K562 (cell line): ENCODE measurements around the gene RANBP3. TPM values are rescaled to one million over a fixed set of nuclear protein-coding genes. Genes with fewer than 3 reads are reported as not detected.

Experiments
- ADNP ChIP-seq: fragments of 200-800 bp; sonication (Bioruptor generic); IDR thresholded peaks from 2 replicates; pipeline ENCODE4 v1.6.1; 2016; ENCODE audit warnings: missing genetic modification characterization, missing compliant biosample characterization
- ATF7 ChIP-seq: fragments of 450-650 bp; IDR thresholded peaks from 2 replicates; pipeline ENCODE4 v1.7.1; 2014; ENCODE audit warnings: mild to moderate bottlenecking, moderate library complexity
- C11orf30 ChIP-seq: fragments of 450-650 bp; IDR thresholded peaks from 2 replicates; pipeline ENCODE4 v1.6.1; 2016; ENCODE audit warnings: low read depth, mild to moderate bottlenecking
- CHD4 ChIP-seq: fragments of 200-600 bp; sonication (generic); IDR thresholded peaks from 3 replicates; pipeline ENCODE4 v1.6.1; 2012; ENCODE audit warnings: low read depth, mild to moderate bottlenecking, mixed read lengths, low read length, inconsistent platforms; ENCODE audit not compliant: insufficient read depth, insufficient replicate concordance, poor library complexity, severe bottlenecking
- HEY1 ChIP-seq: fragments of 250-450 bp; sonication (Bioruptor Pico); IDR thresholded peaks from 2 replicates; pipeline ENCODE4 v1.5.0; 2020; ENCODE audit warnings: mild to moderate bottlenecking, moderate library complexity, borderline replicate concordance
- MAFK ChIP-seq: IDR thresholded peaks from 2 replicates; pipeline ENCODE4 v1.6.1; 2011; ENCODE audit warnings: low read length, improper control_type of control experiment
- NFYB ChIP-seq: IDR thresholded peaks from 2 replicates; pipeline ENCODE4 v1.6.1; 2011; ENCODE audit warnings: mild to moderate bottlenecking, moderate library complexity; ENCODE audit not compliant: insufficient read length; ENCODE audit errors: extremely low read depth
- POLR2A ChIP-seq: fragments of 450-650 bp; conservative IDR thresholded peaks from 2 replicates; pipeline ENCODE4 v1.6.1; 2016
- RBM15 ChIP-seq: fragments of 200-400 bp; formaldehyde crosslinking; IDR thresholded peaks from 2 replicates; pipeline ENCODE4 v1.6.1; 2018; ENCODE audit warnings: mild to moderate bottlenecking, low read length, moderate library complexity; ENCODE audit not compliant: insufficient read depth
- polyA plus RNA-seq, 8 experiments: library from polyadenylated mRNA; depleted of rRNA in 4 of 8; stranded (reverse) in 5 of 8; unstranded in 3 of 8; fragments of >200 nt; fragmentation: Nextera tagmentation in 2 of 8; fragmentation: Illumina TruSeq in 1 of 8; extraction: Ambion mirVana in 2 of 8; extraction: Trizol in 1 of 8; gene quantifications; 2 replicates each; pipeline versions ENCODE4 v1.2.1 to v1.2.3, GENCODE V29; 2011 to 2014; ENCODE audit warnings: inconsistent platforms in 1 of 8, missing spikeins in 1 of 8
- total RNA-seq, 7 experiments: library from RNA; depleted of rRNA in 6 of 7; stranded (reverse); fragments of >200 nt in 6 of 7; fragmentation: Illumina TruSeq in 2 of 7; extraction: Trizol in 2 of 7; gene quantifications; 2 replicates each; pipeline versions ENCODE4 v1.2.1 to v1.2.3, GENCODE V29; 2011 to 2021; ENCODE audit warnings: low replicate concordance in 1 of 7
- TF ChIP-seq, protein P1 (sequence below), 2 experiments: fragments of 450-650 bp; IDR thresholded peaks; 2 replicates each; pipeline ENCODE4 v1.6.1; 2018; ENCODE audit warnings: mild to moderate bottlenecking in 2 of 2, low read depth in 1 of 2; ENCODE audit not compliant: partially characterized antibody in 2 of 2
- TF ChIP-seq, protein P2 (sequence below): fragments of 250-450 bp; sonication (Bioruptor Pico); IDR thresholded peaks from 2 replicates; pipeline ENCODE4 v1.8.0; 2022; ENCODE audit warnings: moderate library complexity, mild to moderate bottlenecking, inconsistent platforms
- TF ChIP-seq, protein P3 (sequence below): sonication (generic); formaldehyde crosslinking; IDR thresholded peaks from 2 replicates; pipeline ENCODE4 v1.8.0; 2022; ENCODE audit warnings: mild to moderate bottlenecking, missing genetic modification reagents
- TF ChIP-seq, protein P4 (sequence below): fragments of 450-650 bp; IDR thresholded peaks from 2 replicates; pipeline ENCODE4 v1.6.1; 2016; ENCODE audit warnings: borderline replicate concordance

Gene RANBP3
- total and polyA plus RNA-seq, 9 of the 15 experiments (the other 6 are each of a cell fraction or from before 2014, with no cell fraction given): 0.90 to 95.1 (median 63.2) TPM

DNA sequence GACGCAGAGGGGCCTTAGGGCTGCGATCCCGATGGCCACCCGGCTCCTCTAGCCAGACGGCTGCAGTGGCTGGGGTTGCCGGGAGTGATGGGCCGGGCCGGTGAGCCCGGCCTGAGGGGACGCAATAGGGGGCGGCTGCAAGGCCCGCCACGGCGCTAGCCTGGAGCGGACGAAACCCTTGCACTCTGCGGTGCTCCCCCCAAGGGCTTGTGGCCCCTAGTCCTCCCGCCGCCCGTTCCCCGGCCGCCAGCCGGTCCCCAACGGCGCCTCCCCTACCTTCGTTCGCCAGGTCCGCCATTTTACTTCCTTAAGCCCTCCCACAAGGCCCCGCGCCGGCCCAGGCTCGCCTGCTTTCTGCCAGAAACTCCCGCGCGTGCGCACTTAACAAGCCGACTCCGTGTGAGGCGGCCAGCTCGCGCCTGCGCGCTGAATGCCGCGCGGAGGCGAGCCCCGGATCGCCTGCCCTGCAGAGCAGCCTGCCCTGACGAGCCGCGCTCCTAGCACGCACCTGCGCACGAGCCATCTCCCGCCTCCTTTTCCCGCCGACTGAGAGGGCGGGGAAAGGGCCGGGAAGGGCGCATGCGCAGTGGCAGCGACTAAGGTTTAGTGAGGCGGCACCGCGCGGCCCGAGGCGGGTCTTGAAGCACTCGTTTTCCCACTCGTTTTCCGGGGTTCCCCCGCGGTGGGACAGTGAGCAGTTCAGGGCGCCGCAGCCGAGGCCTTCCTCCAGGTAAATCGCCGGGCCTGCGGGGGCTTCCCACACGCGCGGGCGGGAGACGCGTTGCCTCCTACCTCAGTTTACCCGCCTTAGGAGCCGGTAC is at the start of gene RANBP3 (continued):
- no peak for TF ChIP-seq RBM15
- peak; percentile 80; the same call in 1 of the 2 replicates for TF ChIP-seq ATF7
- TF ChIP-seq HEY1: no peak
- TF ChIP-seq, protein P1, sequence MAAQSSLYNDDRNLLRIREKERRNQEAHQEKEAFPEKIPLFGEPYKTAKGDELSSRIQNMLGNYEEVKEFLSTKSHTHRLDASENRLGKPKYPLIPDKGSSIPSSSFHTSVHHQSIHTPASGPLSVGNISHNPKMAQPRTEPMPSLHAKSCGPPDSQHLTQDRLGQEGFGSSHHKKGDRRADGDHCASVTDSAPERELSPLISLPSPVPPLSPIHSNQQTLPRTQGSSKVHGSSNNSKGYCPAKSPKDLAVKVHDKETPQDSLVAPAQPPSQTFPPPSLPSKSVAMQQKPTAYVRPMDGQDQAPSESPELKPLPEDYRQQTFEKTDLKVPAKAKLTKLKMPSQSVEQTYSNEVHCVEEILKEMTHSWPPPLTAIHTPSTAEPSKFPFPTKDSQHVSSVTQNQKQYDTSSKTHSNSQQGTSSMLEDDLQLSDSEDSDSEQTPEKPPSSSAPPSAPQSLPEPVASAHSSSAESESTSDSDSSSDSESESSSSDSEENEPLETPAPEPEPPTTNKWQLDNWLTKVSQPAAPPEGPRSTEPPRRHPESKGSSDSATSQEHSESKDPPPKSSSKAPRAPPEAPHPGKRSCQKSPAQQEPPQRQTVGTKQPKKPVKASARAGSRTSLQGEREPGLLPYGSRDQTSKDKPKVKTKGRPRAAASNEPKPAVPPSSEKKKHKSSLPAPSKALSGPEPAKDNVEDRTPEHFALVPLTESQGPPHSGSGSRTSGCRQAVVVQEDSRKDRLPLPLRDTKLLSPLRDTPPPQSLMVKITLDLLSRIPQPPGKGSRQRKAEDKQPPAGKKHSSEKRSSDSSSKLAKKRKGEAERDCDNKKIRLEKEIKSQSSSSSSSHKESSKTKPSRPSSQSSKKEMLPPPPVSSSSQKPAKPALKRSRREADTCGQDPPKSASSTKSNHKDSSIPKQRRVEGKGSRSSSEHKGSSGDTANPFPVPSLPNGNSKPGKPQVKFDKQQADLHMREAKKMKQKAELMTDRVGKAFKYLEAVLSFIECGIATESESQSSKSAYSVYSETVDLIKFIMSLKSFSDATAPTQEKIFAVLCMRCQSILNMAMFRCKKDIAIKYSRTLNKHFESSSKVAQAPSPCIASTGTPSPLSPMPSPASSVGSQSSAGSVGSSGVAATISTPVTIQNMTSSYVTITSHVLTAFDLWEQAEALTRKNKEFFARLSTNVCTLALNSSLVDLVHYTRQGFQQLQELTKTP (IDR thresholded peaks at IDR 0.05; ENCODE audit: low read depth in 1 of 2, partially characterized antibody in 2 of 2): peak in 1 of 2 experiments; percentile 23
- TF ChIP-seq C11orf30: peak; percentile 93
- no peak for TF ChIP-seq NFYB
- TF ChIP-seq CHD4: no peak
- peak; percentile 90 for TF ChIP-seq POLR2A
- TF ChIP-seq, protein P2, sequence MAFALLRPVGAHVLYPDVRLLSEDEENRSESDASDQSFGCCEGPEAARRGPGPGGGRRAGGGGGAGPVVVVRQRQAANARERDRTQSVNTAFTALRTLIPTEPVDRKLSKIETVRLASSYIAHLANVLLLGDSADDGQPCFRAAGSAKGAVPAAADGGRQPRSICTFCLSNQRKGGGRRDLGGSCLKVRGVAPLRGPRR: 0 out of 2 replicates have a peak, but pooled peaks have one; percentile 54
- TF ChIP-seq ADNP (tag): no peak
- TF ChIP-seq, protein P3, sequence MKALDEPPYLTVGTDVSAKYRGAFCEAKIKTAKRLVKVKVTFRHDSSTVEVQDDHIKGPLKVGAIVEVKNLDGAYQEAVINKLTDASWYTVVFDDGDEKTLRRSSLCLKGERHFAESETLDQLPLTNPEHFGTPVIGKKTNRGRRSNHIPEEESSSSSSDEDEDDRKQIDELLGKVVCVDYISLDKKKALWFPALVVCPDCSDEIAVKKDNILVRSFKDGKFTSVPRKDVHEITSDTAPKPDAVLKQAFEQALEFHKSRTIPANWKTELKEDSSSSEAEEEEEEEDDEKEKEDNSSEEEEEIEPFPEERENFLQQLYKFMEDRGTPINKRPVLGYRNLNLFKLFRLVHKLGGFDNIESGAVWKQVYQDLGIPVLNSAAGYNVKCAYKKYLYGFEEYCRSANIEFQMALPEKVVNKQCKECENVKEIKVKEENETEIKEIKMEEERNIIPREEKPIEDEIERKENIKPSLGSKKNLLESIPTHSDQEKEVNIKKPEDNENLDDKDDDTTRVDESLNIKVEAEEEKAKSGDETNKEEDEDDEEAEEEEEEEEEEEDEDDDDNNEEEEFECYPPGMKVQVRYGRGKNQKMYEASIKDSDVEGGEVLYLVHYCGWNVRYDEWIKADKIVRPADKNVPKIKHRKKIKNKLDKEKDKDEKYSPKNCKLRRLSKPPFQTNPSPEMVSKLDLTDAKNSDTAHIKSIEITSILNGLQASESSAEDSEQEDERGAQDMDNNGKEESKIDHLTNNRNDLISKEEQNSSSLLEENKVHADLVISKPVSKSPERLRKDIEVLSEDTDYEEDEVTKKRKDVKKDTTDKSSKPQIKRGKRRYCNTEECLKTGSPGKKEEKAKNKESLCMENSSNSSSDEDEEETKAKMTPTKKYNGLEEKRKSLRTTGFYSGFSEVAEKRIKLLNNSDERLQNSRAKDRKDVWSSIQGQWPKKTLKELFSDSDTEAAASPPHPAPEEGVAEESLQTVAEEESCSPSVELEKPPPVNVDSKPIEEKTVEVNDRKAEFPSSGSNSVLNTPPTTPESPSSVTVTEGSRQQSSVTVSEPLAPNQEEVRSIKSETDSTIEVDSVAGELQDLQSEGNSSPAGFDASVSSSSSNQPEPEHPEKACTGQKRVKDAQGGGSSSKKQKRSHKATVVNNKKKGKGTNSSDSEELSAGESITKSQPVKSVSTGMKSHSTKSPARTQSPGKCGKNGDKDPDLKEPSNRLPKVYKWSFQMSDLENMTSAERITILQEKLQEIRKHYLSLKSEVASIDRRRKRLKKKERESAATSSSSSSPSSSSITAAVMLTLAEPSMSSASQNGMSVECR (CRISPR knock-in tag): peak; percentile 84
- TF ChIP-seq, protein P4, sequence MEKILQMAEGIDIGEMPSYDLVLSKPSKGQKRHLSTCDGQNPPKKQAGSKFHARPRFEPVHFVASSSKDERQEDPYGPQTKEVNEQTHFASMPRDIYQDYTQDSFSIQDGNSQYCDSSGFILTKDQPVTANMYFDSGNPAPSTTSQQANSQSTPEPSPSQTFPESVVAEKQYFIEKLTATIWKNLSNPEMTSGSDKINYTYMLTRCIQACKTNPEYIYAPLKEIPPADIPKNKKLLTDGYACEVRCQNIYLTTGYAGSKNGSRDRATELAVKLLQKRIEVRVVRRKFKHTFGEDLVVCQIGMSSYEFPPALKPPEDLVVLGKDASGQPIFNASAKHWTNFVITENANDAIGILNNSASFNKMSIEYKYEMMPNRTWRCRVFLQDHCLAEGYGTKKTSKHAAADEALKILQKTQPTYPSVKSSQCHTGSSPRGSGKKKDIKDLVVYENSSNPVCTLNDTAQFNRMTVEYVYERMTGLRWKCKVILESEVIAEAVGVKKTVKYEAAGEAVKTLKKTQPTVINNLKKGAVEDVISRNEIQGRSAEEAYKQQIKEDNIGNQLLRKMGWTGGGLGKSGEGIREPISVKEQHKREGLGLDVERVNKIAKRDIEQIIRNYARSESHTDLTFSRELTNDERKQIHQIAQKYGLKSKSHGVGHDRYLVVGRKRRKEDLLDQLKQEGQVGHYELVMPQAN: no peak; the same call in 1 of the 2 replicates
- no peak for TF ChIP-seq MAFK
